Smooth muscle cell (in vitro differentiated cells): Measurements from ENCODE around the gene TIMP3. TPM values are rescaled to one million over a fixed set of nuclear protein-coding genes. Genes with fewer than 3 reads are reported as not detected.
"Not testable (repeated sequence)": the region's sequence is repeated elsewhere in the genome, so short reads cannot be mapped to it uniquely, and the experiment has no call there.

Experiments used
- DNase-seq: peaks from one replicate; lab custom pipeline; 2025; ENCODE audit not compliant: unreplicated experiment; lab: John Stamatoyannopoulos, UW
- H2AFZ ChIP-seq: fragments of 200-600 bp; sonication (generic); 2 replicates; pipeline ENCODE4 v1.6.0; 2016; ENCODE audit warnings: antibody characterized with exemption, low read depth, mild to moderate bottlenecking
- H3F3A ChIP-seq: fragments of 200-600 bp; sonication (generic); 2 replicates; pipeline ENCODE4 v1.6.0; 2017; ENCODE audit warnings: antibody characterized with exemption, low read depth
- H3K27ac ChIP-seq: fragments of 200-600 bp; sonication (generic); 2 replicates; pipeline ENCODE4 v1.5.1; 2016; ENCODE audit warnings: low read depth, mild to moderate bottlenecking
- H3K27me3 ChIP-seq: fragments of 200-600 bp; sonication (generic); 2 replicates; pipeline ENCODE4 v1.6.1; 2016; ENCODE audit warnings: low read depth, mild to moderate bottlenecking
- H3K36me3 ChIP-seq: fragments of 200-600 bp; sonication (generic); 2 replicates; pipeline ENCODE4 v1.5.1; 2016; ENCODE audit warnings: low read depth
- H3K4me1 ChIP-seq: fragments of 200-600 bp; sonication (generic); 2 replicates; pipeline ENCODE4 v1.5.1; 2016; ENCODE audit warnings: low read depth
- H3K4me2 ChIP-seq: fragments of 200-600 bp; sonication (generic); 2 replicates; pipeline ENCODE4 v1.6.0; 2016; ENCODE audit warnings: mild to moderate bottlenecking
- H3K4me3 ChIP-seq: fragments of 200-600 bp; sonication (generic); 2 replicates; pipeline ENCODE4 v1.5.1; 2016; ENCODE audit warnings: mild to moderate bottlenecking
- H3K79me2 ChIP-seq: fragments of 200-600 bp; sonication (generic); 2 replicates; pipeline ENCODE4 v1.6.0; 2016; ENCODE audit warnings: low read depth, mild to moderate bottlenecking
- H3K9ac ChIP-seq: fragments of 200-600 bp; sonication (generic); 2 replicates; pipeline ENCODE4 v1.6.0; 2016; ENCODE audit warnings: low read depth
- H3K9me3 ChIP-seq: fragments of 200-600 bp; sonication (generic); replicated peaks from 2 replicates; pipeline ENCODE4 v1.5.1; 2016; ENCODE audit warnings: low read depth
- H4K20me1 ChIP-seq: fragments of 200-600 bp; sonication (generic); 2 replicates; pipeline ENCODE4 v1.6.0; 2016; ENCODE audit warnings: low read depth
- CTCF ChIP-seq: fragments of 200-600 bp; sonication (generic); IDR thresholded peaks from 2 replicates; pipeline ENCODE4 v1.5.1; 2017; ENCODE audit warnings: borderline replicate concordance, mild to moderate bottlenecking, antibody characterized with exemption; ENCODE audit not compliant: insufficient read depth, poor library complexity, severe bottlenecking
- WGBS: methylation state at CpG from one replicate; pipeline ENCODE4 v1.1.7; 2016; ENCODE audit warnings: low lambda C conversion rate; 5-methylcytosine and 5-hydroxymethylcytosine counted together
- polyA plus RNA-seq: library from polyadenylated mRNA; unstranded; fragments of >200 nt; fragmentation: Nextera tagmentation; extraction: Ambion mirVana; gene quantifications from 2 replicates; pipeline ENCODE4 v1.2.1, GENCODE V29; 2016
- total RNA-seq: library from RNA; depleted of rRNA; stranded (reverse); fragments of >200 nt; gene quantifications from 2 replicates; pipeline ENCODE4 v1.2.3, GENCODE V29; 2014

TIMP3 gene
- total and polyA plus RNA-seq, 2 experiments from 2014 or later = 3,210 to 3,942 TPM

GRCh38 chr22:32754413-32755041 lies 47.0 kb upstream of the TIMP3 start:
- H2AFZ ChIP-seq = no peak overlapping the region
- H3K4me3 ChIP-seq = no peak overlapping the region
- H3K9me3 ChIP-seq = no peaks in the 10 kb centered on the region
- DNase-seq = no peak
- H3K79me2 ChIP-seq = no peaks in the 10 kb centered on the region
- H3K36me3 ChIP-seq = no peaks in the 10 kb centered on the region
- TF ChIP-seq CTCF = no peak
- WGBS = 65% methylated on average over 6 of the region's 6 CpGs
- peak overlapping the region; percentile 44 for H3K27ac ChIP-seq
- H3K27me3 ChIP-seq = no peaks in the 10 kb centered on the region
- no peak overlapping the region for H3K4me2 ChIP-seq
- H3F3A ChIP-seq = peaks cover 12% of the 10 kb centered on the region
- no peak overlapping the region for H3K9ac ChIP-seq
- no peaks in the 10 kb centered on the region for H3K4me1 ChIP-seq
- no peaks in the 10 kb centered on the region for H4K20me1 ChIP-seq

- not testable (repeated sequence) for H2AFZ ChIP-seq, H3K79me2 ChIP-seq, H3K27me3 ChIP-seq, H3K9me3 ChIP-seq, H3K4me1 ChIP-seq, H3K4me2 ChIP-seq, H3K4me3 ChIP-seq, H3F3A ChIP-seq, H3K36me3 ChIP-seq, H4K20me1 ChIP-seq, DNase-seq, H3K9ac ChIP-seq
- H3K27ac ChIP-seq = peak overlapping the region; percentile 48
- WGBS = 97% methylated on average over 14 of the region's 14 CpGs
These were observed 44.3 kb upstream of the TIMP3 start for GRCh38 chr22:32757086-32757762.

- H3F3A ChIP-seq = peaks cover 9% of the 10 kb centered on the region
- DNase-seq = no peak
- no peaks in the 10 kb centered on the region for H3K36me3 ChIP-seq
- peak overlapping the region; percentile 91 for H3K27ac ChIP-seq
- H3K9ac ChIP-seq = no peak overlapping the region
- no peak overlapping the region for H2AFZ ChIP-seq
- H3K9me3 ChIP-seq = no peaks in the 10 kb centered on the region
- peak overlapping the region; percentile 44 for H3K4me2 ChIP-seq
- H3K79me2 ChIP-seq = no peaks in the 10 kb centered on the region
- WGBS = 38% methylated on average over 3 of the region's 3 CpGs
- H3K4me1 ChIP-seq = no peaks in the 10 kb centered on the region
- no peaks in the 10 kb centered on the region for H3K27me3 ChIP-seq
- no peak overlapping the region for H3K4me3 ChIP-seq
- H4K20me1 ChIP-seq = no peaks in the 10 kb centered on the region
- no peak for TF ChIP-seq CTCF
These were observed 42.6 kb upstream of the TIMP3 start for GRCh38 chr22:32758866-32759385.

GRCh38 chr22:32760396-32760795 lies 41.1 kb upstream of the TIMP3 start:
- no peaks in the 10 kb centered on the region for H4K20me1 ChIP-seq
- H3K9ac ChIP-seq = no peak overlapping the region
- peaks cover 8% of the 10 kb centered on the region for H3F3A ChIP-seq
- H2AFZ ChIP-seq = no peak overlapping the region
- no peaks in the 10 kb centered on the region for H3K79me2 ChIP-seq
- no peak overlapping the region for H3K4me3 ChIP-seq
- peaks cover 5% of the 10 kb centered on the region for H3K4me1 ChIP-seq
- no peak overlapping the region for H3K4me2 ChIP-seq
- H3K36me3 ChIP-seq = no peaks in the 10 kb centered on the region
- 69% methylated on average over 6 of the region's 6 CpGs for WGBS
- H3K27ac ChIP-seq = peak overlapping the region; percentile 53
- no peak for DNase-seq
- no peak for TF ChIP-seq CTCF
- H3K9me3 ChIP-seq = no peaks in the 10 kb centered on the region
- no peaks in the 10 kb centered on the region for H3K27me3 ChIP-seq
